Medulla oblongata (tissue), 1 donor: ENCODE results near the gene PFKL.

Experiments
- DNase-seq: peaks from one replicate; pipeline ENCODE4 v3.0.0-alpha.2; 2015; ENCODE audit errors: extremely low spot score

Gene PFKL

GRCh38 chr21:44312716-44313115 lies 12.9 kb downstream of the PFKL start:
- DNase-seq: no peak

- DNase-seq: no peak
Observed at GRCh38 chr21:44313451-44313850, 13.6 kb downstream of the PFKL start.

GRCh38 chr21:44314128-44314527 lies 14.3 kb downstream of the PFKL start:
- no peak for DNase-seq

GRCh38 chr21:44314561-44314960 lies 14.7 kb downstream of the PFKL start:
- DNase-seq: no peak

GRCh38 chr21:44315691-44316203 lies 15.9 kb downstream of the PFKL start:
- DNase-seq: no peak

GRCh38 chr21:44316277-44316900 lies 16.5 kb downstream of the PFKL start:
- no peak for DNase-seq

GRCh38 chr21:44317241-44317782 lies 17.5 kb downstream of the PFKL start:
- peak; percentile 75 for DNase-seq

GRCh38 chr21:44317871-44318270 lies 18.0 kb downstream of the PFKL start:
- no peak for DNase-seq

- no peak for DNase-seq
Observed at GRCh38 chr21:44318489-44319285, 18.8 kb downstream of the PFKL start.

GRCh38 chr21:44319407-44320065 lies 19.7 kb downstream of the PFKL start:
- no peak for DNase-seq

- DNase-seq: no peak
Observed at GRCh38 chr21:44320847-44321246, 21.0 kb downstream of the PFKL start.

GRCh38 chr21:44321846-44322450 lies 22.1 kb downstream of the PFKL start:
- no peak for DNase-seq

- DNase-seq: peak; percentile 49
Observed at GRCh38 chr21:44322621-44323325, 22.9 kb downstream of the PFKL start.

- no peak for DNase-seq
Observed at GRCh38 chr21:44323591-44323990, 23.7 kb downstream of the PFKL start.

- no peak for DNase-seq
Observed at GRCh38 chr21:44324106-44324853, 24.4 kb downstream of the PFKL start.

GRCh38 chr21:44324854-44325107 lies 24.9 kb downstream of the PFKL start:
- DNase-seq: no peak

GRCh38 chr21:44325386-44326271 lies 25.8 kb downstream of the PFKL start:
- DNase-seq: no peak

- DNase-seq: no peak
Observed at GRCh38 chr21:44326272-44326647, 26.4 kb downstream of the PFKL start.

- DNase-seq: no peak
Observed at GRCh38 chr21:44326716-44327602, 27.1 kb downstream of the PFKL start.
